ENCODE data around the gene TBC1D13. TPM values are rescaled to one million over a fixed set of nuclear protein-coding genes. Genes with fewer than 3 reads are reported as not detected.

The TBC1D13 gene
- total and polyA plus RNA-seq, 2 of the 13 experiments (the other 11 are each of a cell fraction or from before 2014, with no cell fraction given), result 17.9 to 19.7 TPM

- TF ChIP-seq, protein P1, sequence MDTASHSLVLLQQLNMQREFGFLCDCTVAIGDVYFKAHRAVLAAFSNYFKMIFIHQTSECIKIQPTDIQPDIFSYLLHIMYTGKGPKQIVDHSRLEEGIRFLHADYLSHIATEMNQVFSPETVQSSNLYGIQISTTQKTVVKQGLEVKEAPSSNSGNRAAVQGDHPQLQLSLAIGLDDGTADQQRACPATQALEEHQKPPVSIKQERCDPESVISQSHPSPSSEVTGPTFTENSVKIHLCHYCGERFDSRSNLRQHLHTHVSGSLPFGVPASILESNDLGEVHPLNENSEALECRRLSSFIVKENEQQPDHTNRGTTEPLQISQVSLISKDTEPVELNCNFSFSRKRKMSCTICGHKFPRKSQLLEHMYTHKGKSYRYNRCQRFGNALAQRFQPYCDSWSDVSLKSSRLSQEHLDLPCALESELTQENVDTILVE (CRISPR knock-in tag; IDR thresholded peaks at IDR 0.05), result peak; percentile 98
- peak in 1 of 2 experiments; percentile 21; a peak in 1 of 4 replicates for TF ChIP-seq REST (IDR thresholded peaks at IDR 0.05; ENCODE audit: borderline replicate concordance in 1 of 2, low read depth in 1 of 2, low read length in 2 of 2)
- TF ChIP-seq, protein P2, sequence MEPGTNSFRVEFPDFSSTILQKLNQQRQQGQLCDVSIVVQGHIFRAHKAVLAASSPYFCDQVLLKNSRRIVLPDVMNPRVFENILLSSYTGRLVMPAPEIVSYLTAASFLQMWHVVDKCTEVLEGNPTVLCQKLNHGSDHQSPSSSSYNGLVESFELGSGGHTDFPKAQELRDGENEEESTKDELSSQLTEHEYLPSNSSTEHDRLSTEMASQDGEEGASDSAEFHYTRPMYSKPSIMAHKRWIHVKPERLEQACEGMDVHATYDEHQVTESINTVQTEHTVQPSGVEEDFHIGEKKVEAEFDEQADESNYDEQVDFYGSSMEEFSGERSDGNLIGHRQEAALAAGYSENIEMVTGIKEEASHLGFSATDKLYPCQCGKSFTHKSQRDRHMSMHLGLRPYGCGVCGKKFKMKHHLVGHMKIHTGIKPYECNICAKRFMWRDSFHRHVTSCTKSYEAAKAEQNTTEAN (CRISPR knock-in tag; conservative IDR thresholded peaks at IDR 0.05), result peak; percentile 83
- peak; percentile 66 for TF ChIP-seq RXRB (CRISPR knock-in tag; IDR thresholded peaks at IDR 0.05; ENCODE audit: borderline replicate concordance)
- TF ChIP-seq ATAD3A (CRISPR knock-in tag; IDR thresholded peaks at IDR 0.05), result no peak
- TF ChIP-seq ZNF567 (CRISPR knock-in tag; IDR thresholded peaks at IDR 0.05; ENCODE audit: borderline replicate concordance), result peak; percentile 95
- TF ChIP-seq ZZZ3 (CRISPR knock-in tag; IDR thresholded peaks at IDR 0.05; ENCODE audit: borderline replicate concordance), result peak; percentile 76; the same call in 1 of the 2 replicates
- TF ChIP-seq ZNF484 (CRISPR knock-in tag; IDR thresholded peaks at IDR 0.05; ENCODE audit: borderline replicate concordance, low read depth), result no peak
- peak; percentile 94 for TF ChIP-seq GABPB1 (CRISPR knock-in tag; IDR thresholded peaks at IDR 0.05)
- no peak for TF ChIP-seq CC2D1A (CRISPR knock-in tag; IDR thresholded peaks at IDR 0.05)
- no peak for TF ChIP-seq MZF1 (CRISPR knock-in tag; IDR thresholded peaks at IDR 0.05; ENCODE audit: borderline replicate concordance)
- TF ChIP-seq ZNF547 (CRISPR knock-in tag; IDR thresholded peaks at IDR 0.05), result peak; percentile 93
- TF ChIP-seq, protein P3, sequence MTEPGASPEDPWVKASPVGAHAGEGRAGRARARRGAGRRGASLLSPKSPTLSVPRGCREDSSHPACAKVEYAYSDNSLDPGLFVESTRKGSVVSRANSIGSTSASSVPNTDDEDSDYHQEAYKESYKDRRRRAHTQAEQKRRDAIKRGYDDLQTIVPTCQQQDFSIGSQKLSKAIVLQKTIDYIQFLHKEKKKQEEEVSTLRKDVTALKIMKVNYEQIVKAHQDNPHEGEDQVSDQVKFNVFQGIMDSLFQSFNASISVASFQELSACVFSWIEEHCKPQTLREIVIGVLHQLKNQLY (CRISPR knock-in tag; IDR thresholded peaks at IDR 0.05), result peak; percentile 74; the same call in 1 of the 2 replicates
- TF ChIP-seq REXO4 (CRISPR knock-in tag; IDR thresholded peaks at IDR 0.05; ENCODE audit: borderline replicate concordance), result peak; percentile 90
- peak; percentile 97 for TF ChIP-seq ZBTB38 (CRISPR knock-in tag; IDR thresholded peaks at IDR 0.05)
- peak; percentile 96 for TF ChIP-seq LBX2 (CRISPR knock-in tag; IDR thresholded peaks at IDR 0.05; ENCODE audit: borderline replicate concordance)
- 0 out of 2 replicates have a peak, but pooled peaks have one; percentile 38 for TF ChIP-seq ZNF235 (CRISPR knock-in tag; IDR thresholded peaks at IDR 0.05; ENCODE audit: borderline replicate concordance)
- TF ChIP-seq DNMT3B (CRISPR knock-in tag; conservative IDR thresholded peaks at IDR 0.05), result 0 out of 2 replicates have a peak, but pooled peaks have one; percentile 65
- TF ChIP-seq ZNF460 (CRISPR knock-in tag; IDR thresholded peaks at IDR 0.05; ENCODE audit: borderline replicate concordance), result peak; percentile 39; the same call in 1 of the 2 replicates
- TF ChIP-seq, protein P4, sequence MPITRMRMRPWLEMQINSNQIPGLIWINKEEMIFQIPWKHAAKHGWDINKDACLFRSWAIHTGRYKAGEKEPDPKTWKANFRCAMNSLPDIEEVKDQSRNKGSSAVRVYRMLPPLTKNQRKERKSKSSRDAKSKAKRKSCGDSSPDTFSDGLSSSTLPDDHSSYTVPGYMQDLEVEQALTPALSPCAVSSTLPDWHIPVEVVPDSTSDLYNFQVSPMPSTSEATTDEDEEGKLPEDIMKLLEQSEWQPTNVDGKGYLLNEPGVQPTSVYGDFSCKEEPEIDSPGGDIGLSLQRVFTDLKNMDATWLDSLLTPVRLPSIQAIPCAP (CRISPR knock-in tag; IDR thresholded peaks at IDR 0.05; ENCODE audit: low read depth), result peak; percentile 93; the same call in 1 of the 2 replicates
Measured at GRCh38 chr9:128786681-128787601, at the start of gene TBC1D13 (continued).
